HG03520 (cell line): Measurements from ENCODE around the gene TRIM37.
"Not testable (repeated sequence)": the region's sequence is repeated elsewhere in the genome, so short reads cannot be mapped to it uniquely, and the experiment has no call there.

Source experiments
- ATAC-seq: cut with Tn5 transposase; IDR thresholded peaks from one replicate; pipeline ENCODE4 v1.9.1; 2021; ENCODE audit warnings: mild to moderate bottlenecking, moderate library complexity; ENCODE audit not compliant: unreplicated experiment

TRIM37 gene

GRCh38 chr17:59106463-59107305, at the start of gene TRIM37:
Gene TRIM37, minus strand, starts transcription at chr17:59106880. Its CDS starts 419 bp downstream, at chr17:59106461.
- peak; percentile 92 for ATAC-seq

- ATAC-seq, result peak; percentile 91
Measured at GRCh38 chr17:59155439-59156177, 48.9 kb upstream of the TRIM37 start, which contains the start of gene PRR11. Gene PRR11, plus strand, starts transcription at chr17:59155746. Its CDS starts 14,007 bp downstream, at chr17:59169753.

- ATAC-seq, result peak; percentile 74
Measured at GRCh38 chr17:59154721-59155438, 48.2 kb upstream of the TRIM37 start, which contains the start of gene SKA2. Gene SKA2, minus strand, starts transcription at chr17:59155186. Its CDS starts 23 bp downstream, at chr17:59155163.

DNA sequence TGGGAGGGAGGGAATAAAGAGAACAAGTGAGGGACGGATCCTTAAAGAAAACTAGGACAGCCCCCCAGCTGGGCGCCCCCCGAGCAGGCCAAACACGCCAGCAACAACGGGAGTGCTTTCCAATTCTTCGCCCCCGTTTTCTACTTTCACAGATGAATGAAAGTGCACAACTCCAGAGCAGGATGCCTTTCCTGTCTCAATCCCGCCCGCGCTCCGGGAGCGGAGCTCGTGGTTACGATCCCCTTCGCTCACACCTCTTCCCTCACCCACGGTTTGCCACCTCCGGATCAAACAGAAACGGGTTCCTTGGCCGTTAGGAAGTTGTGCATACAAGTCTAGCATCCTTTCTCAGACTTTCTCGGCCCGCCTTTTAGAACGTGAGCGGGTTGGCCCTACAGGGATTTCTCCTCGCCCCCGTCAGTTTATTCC, 47.6 kb upstream of the TRIM37 start:
- ATAC-seq, result no peak

DNA sequence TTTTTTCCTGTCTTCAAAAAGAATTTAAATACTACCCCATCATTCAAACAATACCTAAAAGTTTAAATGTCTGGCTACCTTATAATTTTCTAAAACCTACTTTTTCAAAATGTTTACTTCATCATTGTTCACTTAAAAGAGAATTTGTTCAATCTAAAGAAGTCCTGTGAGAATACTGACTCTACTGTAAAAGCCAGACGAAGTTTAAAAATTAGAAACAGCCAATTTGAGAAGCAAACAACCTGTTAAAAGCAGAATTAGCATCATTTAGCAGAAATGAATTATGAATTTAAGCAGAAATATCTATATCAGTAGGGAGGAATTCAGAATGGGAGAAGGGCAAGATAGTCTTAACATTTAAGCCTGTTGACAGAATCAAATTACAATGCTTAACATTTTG, 46.2 kb upstream of the TRIM37 start:
- no peak for ATAC-seq

DNA sequence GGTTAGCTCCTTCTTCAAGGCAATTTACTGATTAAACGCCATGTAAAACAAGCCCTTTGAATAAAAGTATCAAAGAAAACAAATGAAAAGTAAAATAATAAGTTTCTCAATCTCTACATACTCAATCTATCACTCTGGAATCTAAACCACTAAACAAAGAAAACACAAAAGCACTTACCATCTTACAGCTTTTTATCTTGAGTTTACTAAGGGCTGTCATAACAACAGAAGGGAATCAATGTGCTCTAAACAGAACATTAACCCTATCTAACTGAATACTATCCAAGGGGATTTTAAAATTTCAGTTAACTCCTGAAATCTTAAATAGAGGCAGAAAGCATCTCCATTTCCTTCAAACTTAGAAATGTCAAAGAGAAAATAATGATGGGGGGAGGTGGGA, 44.9 kb upstream of the TRIM37 start:
- ATAC-seq, result no peak

DNA sequence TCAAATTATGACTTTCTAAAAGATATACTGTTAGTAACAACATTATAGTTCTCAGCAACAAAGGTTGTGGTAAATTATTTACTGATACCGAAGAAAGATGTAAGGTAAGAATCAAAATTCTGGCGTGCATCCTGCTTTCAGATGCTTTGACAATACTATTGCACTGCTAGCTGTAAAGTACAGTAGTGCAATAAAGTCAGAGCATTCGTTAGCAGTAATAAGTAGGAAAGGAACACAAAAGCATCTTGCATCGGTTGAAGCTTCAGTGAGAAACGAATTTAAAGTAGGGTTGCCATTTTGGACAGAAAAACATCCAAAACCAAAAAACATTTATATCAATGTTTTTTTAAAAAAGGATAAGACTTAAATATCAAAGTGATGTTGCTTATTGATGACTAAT, 44.3 kb upstream of the TRIM37 start:
- no peak for ATAC-seq

DNA sequence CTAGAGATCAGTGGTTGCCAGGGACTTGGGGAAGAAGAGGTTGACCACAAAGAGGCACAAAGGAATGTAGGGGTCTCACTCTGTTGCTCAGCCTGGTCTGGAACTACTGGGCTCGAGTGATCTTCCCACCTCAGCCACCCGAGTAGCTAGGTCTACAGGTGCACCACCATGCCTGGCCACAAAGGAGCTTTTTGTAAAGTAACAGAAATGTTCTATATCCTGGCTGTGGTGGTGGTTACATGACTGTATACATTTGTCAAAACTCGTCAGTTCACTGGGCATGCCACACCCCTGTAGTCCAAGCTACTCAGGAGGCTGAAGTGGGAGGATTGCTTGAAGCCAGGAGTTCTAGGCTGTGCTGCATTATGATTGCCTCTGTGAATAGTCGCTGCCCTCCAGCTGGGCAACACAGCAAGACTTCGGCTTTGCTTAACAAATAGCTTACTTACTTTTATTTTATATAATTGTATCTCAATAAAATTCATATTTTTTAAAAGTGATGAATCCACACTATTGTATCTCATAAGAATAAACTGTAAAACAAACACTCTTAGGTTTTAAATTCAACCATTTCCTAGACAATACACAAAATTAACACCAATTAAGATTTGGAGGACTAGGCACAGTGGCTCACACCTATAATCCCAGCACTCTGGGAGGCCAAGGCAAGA, 43.3 kb upstream of the TRIM37 start:
- ATAC-seq, result no peak

GRCh38 chr17:59149051-59149450, 42.4 kb upstream of the TRIM37 start:
- ATAC-seq, result no peak

GRCh38 chr17:59145571-59146096, 39.0 kb upstream of the TRIM37 start:
- ATAC-seq, result no peak

- ATAC-seq, result no peak
Measured at GRCh38 chr17:59141860-59142259, 35.2 kb upstream of the TRIM37 start.

- ATAC-seq, result no peak
Measured at GRCh38 chr17:59139939-59140338, 33.3 kb upstream of the TRIM37 start.

- ATAC-seq, result not testable (repeated sequence)
Measured at GRCh38 chr17:59138339-59138738, 31.7 kb upstream of the TRIM37 start.

GRCh38 chr17:59131131-59131530, 24.5 kb upstream of the TRIM37 start:
- no peak for ATAC-seq

- no peak for ATAC-seq
Measured at GRCh38 chr17:59129814-59130213, 23.1 kb upstream of the TRIM37 start.

DNA sequence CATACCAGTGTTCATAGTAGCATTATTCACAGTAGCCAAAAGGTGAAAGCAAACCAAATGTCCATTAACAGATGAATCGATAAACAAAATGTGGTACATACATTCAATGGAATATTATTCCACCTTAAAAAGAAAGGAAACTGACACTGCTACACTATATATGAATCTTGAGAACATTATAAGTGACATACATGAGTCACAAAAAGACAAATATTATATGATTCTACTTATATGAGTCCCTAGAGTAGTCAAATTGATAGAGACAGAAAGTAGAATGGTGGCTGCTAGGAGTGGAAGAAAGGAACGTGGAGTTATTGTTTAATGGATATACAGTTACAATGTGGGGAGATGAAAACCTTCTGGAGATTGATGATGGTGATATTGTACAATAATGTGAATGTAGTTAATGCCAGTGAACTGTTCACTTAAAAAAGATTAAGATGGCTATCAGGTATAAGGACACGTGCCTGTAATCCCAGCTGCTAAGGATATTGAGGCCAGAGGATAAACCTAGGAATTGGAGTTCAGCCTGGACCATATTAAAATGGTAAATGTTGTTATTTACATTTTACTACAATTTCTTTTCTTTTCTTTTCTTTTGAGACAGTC, 20.2 kb upstream of the TRIM37 start:
- no peak for ATAC-seq

GRCh38 chr17:59124665-59125064, 18.0 kb upstream of the TRIM37 start:
- no peak for ATAC-seq

DNA sequence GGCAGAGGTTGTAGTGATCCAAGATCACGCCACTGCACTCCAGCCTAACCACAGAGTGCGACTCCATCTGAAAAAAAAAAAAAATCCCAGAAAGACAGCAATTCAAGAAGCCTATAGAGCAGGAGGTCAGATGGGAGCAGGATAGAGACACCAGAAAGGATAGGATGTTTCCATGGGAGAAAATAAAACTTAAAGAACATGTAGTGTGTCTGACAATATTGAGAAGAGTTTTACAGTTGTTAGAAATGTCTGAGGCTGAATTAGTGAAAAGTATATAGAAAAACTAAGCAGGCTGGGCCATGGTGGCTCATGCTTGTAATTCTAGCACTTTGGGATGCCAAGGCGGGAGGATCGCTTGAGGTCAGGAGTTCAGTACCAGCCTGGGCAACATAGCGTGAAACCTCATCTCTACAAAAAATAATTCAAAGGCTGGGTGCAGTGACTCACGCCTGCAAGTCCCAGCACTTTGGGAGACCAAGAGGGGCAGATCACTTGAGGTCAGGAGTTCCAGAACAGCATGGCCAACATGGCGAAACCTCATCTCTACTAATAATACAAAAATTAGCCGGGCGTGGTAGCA, 15.3 kb upstream of the TRIM37 start:
- ATAC-seq, result no peak

GRCh38 chr17:59115474-59115873, 8.8 kb upstream of the TRIM37 start:
- no peak for ATAC-seq

GRCh38 chr17:59111539-59111938, 4.9 kb upstream of the TRIM37 start:
- ATAC-seq, result no peak
